NCI-H2081 treated with DMSO at 0.1 percent for 48 hours (cell line): ENCODE results near the gene TESK2.
"Not testable (repeated sequence)": the region's sequence is repeated elsewhere in the genome, so short reads cannot be mapped to it uniquely, and the experiment has no call there.

Experiments used
- DNase-seq: peaks from one replicate; lab custom pipeline; 2025; lab: John Stamatoyannopoulos, UW

Gene TESK2

GRCh38 chr1:45375104-45376090 is 115.6 kb downstream of the TESK2 start:
- DNase-seq, result no peak

- DNase-seq, result no peak
These were observed 117.4 kb downstream of the TESK2 start for GRCh38 chr1:45373573-45373972.

DNA sequence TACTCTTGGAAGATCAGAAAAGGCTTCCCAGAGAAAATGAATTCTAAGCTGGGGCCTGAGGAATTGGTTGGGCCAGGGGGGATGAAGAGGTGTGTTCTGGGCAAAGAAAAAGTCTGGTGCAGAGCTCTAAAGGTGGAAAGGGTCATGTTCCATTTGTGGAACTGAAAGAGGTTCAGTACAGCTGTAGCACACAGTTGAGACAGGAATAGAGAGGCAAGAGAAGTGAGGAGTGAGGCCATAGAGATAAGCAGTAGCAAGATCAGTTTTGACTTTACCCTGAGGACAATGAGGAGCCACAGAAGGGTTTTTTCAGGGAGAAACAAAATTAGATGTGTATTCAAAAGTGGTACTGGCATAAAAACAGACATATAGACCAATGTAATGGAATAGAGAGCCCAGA is 120.4 kb downstream of the TESK2 start:
- DNase-seq, result no peak

DNA sequence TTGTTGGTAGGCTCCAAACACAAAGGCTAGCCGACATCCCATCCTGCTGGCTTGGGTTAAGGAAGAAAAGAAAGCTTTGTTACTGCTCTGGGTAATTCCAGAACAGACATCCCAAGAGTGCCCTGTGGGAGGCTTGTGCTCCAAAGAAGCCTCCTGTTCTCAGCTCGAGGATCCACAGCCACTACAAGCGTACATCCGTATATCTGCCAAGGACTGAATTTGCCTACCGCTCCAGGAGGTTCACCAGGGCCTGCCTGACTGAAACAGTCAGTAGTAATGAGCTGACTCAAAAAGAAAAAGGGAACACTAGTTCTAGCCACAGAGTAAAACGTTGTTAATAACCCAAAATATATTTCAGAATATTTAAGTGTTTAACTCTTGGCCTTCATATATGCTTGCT is 125.9 kb downstream of the TESK2 start:
- no peak for DNase-seq

GRCh38 chr1:45364294-45364693 is 126.7 kb downstream of the TESK2 start:
- DNase-seq, result no peak

DNA sequence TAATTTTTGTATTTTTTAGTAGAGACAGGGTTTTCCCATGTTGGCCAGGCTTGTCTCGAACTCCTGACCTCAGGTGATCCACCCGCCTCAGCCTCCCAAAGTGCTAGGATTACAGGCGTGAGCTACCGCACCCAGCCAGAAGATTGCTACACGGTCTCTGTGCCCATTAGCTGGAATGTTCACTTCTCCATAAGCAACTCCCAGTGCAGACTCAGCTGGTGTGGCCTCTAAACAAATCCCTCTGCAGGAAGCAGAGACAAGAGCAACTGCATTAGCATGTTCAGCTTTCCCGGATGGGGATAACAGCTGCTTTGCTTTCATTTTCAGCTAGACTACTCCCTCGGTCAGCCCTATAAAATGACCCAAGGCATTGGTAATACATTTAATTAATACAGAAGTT is 130.0 kb downstream of the TESK2 start:
- not testable (repeated sequence) for DNase-seq

- DNase-seq, result peak; percentile 46
These were observed 131.0 kb downstream of the TESK2 start for GRCh38 chr1:45359882-45360513.

DNA sequence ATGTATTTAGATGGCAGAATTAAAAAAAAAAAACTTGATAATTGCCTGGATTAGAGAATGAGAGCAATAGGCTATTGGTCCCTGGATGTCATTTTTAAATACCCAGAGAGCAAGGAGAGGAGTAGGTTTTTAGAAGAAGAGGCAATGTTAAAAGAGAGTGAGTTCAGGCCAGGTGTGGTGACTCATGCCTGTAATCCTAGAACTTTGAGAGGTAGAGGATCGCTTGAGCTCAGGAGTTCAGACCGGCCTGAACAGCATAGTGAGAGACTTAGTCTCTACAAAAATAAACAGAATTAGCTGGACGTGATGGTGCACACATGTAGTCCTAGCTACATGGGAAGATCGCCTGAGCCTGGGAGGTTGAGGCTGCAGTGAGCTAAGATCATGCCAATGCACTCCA is 134.8 kb downstream of the TESK2 start:
- no peak for DNase-seq

- DNase-seq, result no peak
These were observed 135.3 kb downstream of the TESK2 start for GRCh38 chr1:45355683-45356082.

- DNase-seq, result no peak
These were observed 136.1 kb downstream of the TESK2 start for GRCh38 chr1:45354838-45355237.

GRCh38 chr1:45353685-45354084 is 137.3 kb downstream of the TESK2 start:
- DNase-seq, result no peak

DNA sequence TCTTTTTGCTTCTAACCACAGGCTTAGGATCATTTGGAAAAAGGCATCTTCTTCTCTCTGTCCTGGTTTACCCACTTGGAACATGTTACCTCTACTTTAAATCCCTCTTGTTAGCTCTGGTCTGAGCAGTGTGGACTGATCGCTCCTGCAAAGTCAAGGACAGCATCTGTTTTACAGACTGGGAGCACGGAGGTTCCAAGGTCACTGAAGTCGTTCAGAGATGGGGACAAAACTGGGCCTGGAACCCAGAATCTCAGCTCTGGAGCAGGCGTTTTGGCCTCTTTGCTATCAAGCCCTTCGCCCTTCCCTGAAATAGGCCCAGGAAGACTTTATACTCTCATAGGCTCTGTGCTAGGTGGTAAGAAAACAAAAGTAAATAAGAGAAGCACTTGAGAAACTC is 139.5 kb downstream of the TESK2 start:
- no peak for DNase-seq

GRCh38 chr1:45348966-45349677 is 141.8 kb downstream of the TESK2 start:
- DNase-seq, result no peak

- no peak for DNase-seq
These were observed 142.4 kb downstream of the TESK2 start for GRCh38 chr1:45348609-45348965.

DNA sequence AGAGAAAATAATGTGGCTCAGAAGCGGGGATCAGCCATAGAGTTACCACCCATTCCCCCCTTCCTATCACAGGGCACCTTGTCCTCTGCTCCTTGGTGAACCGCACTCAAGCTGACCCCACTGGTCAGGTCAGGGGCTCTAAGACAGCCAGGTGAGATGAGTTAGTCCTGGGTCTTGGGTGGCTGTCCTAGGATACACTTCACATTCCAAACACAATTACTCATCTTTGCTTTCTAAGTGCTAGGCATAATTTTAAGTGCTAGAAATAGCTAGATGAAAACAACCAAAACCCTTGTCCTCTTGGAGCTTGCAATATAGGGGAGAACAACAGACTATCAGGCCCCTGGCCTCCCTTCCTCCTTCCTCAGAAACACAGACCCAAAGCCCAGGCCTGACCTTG is 142.9 kb downstream of the TESK2 start:
- no peak for DNase-seq

- DNase-seq, result no peak
These were observed 144.5 kb downstream of the TESK2 start for GRCh38 chr1:45346473-45346872.

DNA sequence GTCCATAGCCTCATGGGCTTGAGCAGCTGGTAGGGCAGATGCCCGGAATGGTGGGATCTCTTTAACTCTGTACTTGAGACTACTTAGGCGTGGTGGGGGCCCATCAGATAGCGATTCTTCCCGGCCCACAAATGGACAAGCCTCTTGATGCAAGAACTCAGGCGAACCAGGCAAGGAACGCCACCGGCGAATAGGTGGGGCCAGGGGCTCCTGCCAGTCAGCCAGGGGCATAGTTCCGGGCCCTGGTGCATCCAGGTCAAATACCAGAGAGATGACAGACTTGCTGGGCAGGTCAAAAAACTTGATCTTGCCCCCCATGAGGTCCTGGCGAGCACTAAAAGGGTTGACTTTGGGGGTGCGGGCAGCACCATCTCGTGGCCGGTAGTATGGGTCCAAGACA is 145.9 kb downstream of the TESK2 start:
- DNase-seq, result no peak

- DNase-seq, result no peak
These were observed 146.5 kb downstream of the TESK2 start for GRCh38 chr1:45344499-45344898.

DNA sequence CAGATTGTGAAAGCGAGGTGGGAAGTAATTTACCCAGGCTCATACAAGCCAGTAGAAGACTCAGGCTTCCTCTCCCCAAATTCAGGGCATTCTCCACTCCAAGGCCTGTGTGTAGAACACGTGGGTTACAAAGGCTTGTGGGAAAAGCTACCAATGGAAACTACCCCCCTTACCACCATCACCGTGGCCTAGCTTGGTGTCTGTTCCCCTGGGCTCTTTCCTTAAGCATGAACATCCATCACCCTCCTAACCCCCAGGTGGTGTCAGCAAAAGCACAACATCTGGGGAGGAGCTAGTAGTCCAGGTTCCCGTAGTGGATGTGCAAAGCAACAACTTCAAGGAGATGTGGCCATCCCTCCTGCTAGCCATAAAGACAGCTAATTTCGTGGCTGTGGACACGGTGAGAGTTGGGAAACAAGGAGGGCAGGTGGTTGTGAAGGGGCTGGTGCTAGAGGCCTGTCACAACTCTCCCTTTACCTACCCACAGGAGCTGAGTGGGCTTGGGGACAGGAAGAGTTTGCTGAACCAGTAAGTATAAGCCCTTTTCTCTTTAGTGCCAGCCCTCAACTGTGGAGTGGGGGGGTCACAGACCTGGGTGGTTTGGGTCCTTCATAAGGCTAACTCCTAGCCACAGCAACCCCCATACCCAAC is 150.0 kb downstream of the TESK2 start:
- DNase-seq, result no peak

GRCh38 chr1:45339789-45340558 is 151.0 kb downstream of the TESK2 start, which contains the start of the genes MUTYH and TOE1:
TSS of gene MUTYH (minus strand) at chr1:45340440. CDS start at chr1:45334505, 5,935 bp downstream.
TSS of gene TOE1 (plus strand) at chr1:45340170. CDS start at chr1:45340253, 83 bp downstream.
- peak; percentile 91 for DNase-seq

DNA sequence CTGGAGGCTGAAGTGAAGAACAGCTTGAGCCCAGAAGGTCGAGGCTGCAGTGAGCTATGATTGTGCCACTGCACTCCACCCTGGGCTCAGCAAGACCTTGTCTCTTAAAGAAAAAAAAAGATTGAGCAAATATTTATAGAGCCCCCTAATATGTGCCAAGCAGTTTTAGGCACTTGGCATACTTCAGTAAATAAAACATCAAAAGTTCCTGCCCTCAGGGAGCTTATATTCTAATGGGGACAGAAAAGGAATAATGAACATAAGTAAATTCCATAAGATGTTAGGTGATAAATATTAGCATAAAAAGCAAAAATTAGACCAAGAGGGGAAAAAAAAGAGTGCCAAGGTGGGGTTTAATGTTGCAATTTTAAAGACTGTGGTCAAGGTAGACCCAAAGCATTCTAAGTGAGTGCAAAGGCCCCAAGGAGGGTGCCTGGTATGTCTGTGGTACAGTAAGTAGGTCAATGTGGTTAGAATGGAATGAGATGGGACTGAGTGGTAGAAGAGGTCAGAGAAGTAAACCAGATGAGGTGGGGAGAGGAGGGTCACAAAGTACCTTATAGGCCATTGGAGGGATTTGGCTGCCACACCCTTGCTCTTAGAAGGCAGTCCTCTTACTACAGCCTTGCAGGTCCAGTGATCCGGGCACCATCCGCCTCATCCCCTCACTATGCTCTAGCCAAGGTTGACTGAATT is 153.2 kb downstream of the TESK2 start:
- DNase-seq, result no peak
